T-helper 2 cell treated with Interferon-gamma antibody and Interleukin-4, amounts not matched to agents 5 μg/mL and 100 μg/mL, for 36 hours (primary cell): ENCODE data around the gene SGO2.
"Not testable (repeated sequence)": the region's sequence is repeated elsewhere in the genome, so short reads cannot be mapped to it uniquely, and the experiment has no call there.

Experiments used
- DNase-seq: peaks from one replicate; pipeline ENCODE4 v3.0.0; 2021; ENCODE audit warnings: low spot score
- H3K27ac Mint-ChIP-seq: one replicate; pipeline ENCODE4 v1.8.0; 2021; ENCODE audit warnings: mild to moderate bottlenecking, mixed read lengths
- H3K27me3 Mint-ChIP-seq: one replicate; pipeline ENCODE4 v1.8.0; 2021; ENCODE audit warnings: low read depth, mixed read lengths
- H3K36me3 Mint-ChIP-seq: one replicate; pipeline ENCODE4 v1.8.0; 2021; ENCODE audit warnings: low read depth, mixed read lengths
- H3K4me1 Mint-ChIP-seq: one replicate; pipeline ENCODE4 v1.8.0; 2021; ENCODE audit warnings: low read depth, mixed read lengths
- H3K4me3 Mint-ChIP-seq: one replicate; pipeline ENCODE4 v1.8.0; 2022; ENCODE audit warnings: mild to moderate bottlenecking, moderate library complexity, mixed read lengths
- H3K9me3 Mint-ChIP-seq: one replicate; pipeline ENCODE4 v1.8.0; 2021; ENCODE audit warnings: mixed read lengths

SGO2 gene

GRCh38 chr2:200566596-200566995 is 40.6 kb downstream of the SGO2 start:
- not testable (repeated sequence) for H3K27me3 Mint-ChIP-seq, H3K27ac Mint-ChIP-seq, DNase-seq, H3K4me1 Mint-ChIP-seq, H3K9me3 Mint-ChIP-seq, H3K4me3 Mint-ChIP-seq
- peaks cover 64% of the 10 kb centered on the region for H3K36me3 Mint-ChIP-seq

- peaks cover 5% of the 10 kb centered on the region for H3K9me3 Mint-ChIP-seq
- H3K4me3 Mint-ChIP-seq, result no peak overlapping the region
- DNase-seq, result no peak
- H3K27ac Mint-ChIP-seq, result no peak overlapping the region
- H3K27me3 Mint-ChIP-seq, result no peaks in the 10 kb centered on the region
- H3K4me1 Mint-ChIP-seq, result peaks cover 5% of the 10 kb centered on the region
- H3K36me3 Mint-ChIP-seq, result peaks cover 64% of the 10 kb centered on the region
These were observed 41.9 kb downstream of the SGO2 start for GRCh38 chr2:200567932-200568331.

GRCh38 chr2:200575957-200576356 is 50.0 kb downstream of the SGO2 start:
- no peak for DNase-seq
- Mint-ChIP-seq H3K27me3 (no peaks in the 10 kb centered on the region), H3K4me3 (no peak overlapping the region), H3K9me3 (no peaks in the 10 kb centered on the region), H3K4me1 (peaks cover 20% of the 10 kb centered on the region), H3K27ac (no peak overlapping the region), H3K36me3 (peaks cover 66% of the 10 kb centered on the region)

- H3K4me3 Mint-ChIP-seq, result no peak overlapping the region
- H3K27ac Mint-ChIP-seq, result no peak overlapping the region
- H3K9me3 Mint-ChIP-seq, result no peaks in the 10 kb centered on the region
- peaks cover 20% of the 10 kb centered on the region for H3K4me1 Mint-ChIP-seq
- no peak for DNase-seq
- no peaks in the 10 kb centered on the region for H3K27me3 Mint-ChIP-seq
- H3K36me3 Mint-ChIP-seq, result peaks cover 61% of the 10 kb centered on the region
These were observed 51.0 kb downstream of the SGO2 start for GRCh38 chr2:200577027-200577426.

- H3K27ac Mint-ChIP-seq, result no peak overlapping the region
- H3K27me3 Mint-ChIP-seq, result no peaks in the 10 kb centered on the region
- H3K4me3 Mint-ChIP-seq, result no peak overlapping the region
- H3K9me3 Mint-ChIP-seq, result no peaks in the 10 kb centered on the region
- no peak for DNase-seq
- H3K4me1 Mint-ChIP-seq, result peaks cover 20% of the 10 kb centered on the region
- H3K36me3 Mint-ChIP-seq, result peaks cover 53% of the 10 kb centered on the region
These were observed 52.8 kb downstream of the SGO2 start for GRCh38 chr2:200578778-200579177.

- DNase-seq, result no peak
- Mint-ChIP-seq H3K36me3 (peaks cover 29% of the 10 kb centered on the region), H3K4me3 (peak overlapping the region; percentile 14), H3K4me1 (peaks cover 7% of the 10 kb centered on the region), H3K9me3 (no peaks in the 10 kb centered on the region), H3K27ac (no peak overlapping the region), H3K27me3 (peaks cover 3% of the 10 kb centered on the region)
These were observed 58.6 kb downstream of the SGO2 start for GRCh38 chr2:200584639-200585038.

- Mint-ChIP-seq H3K9me3 (no peaks in the 10 kb centered on the region), H3K27me3 (peaks cover 5% of the 10 kb centered on the region), H3K4me3 (peak overlapping the region; percentile 73), H3K4me1 (peaks cover 7% of the 10 kb centered on the region), H3K36me3 (peaks cover 26% of the 10 kb centered on the region), H3K27ac (no peak overlapping the region)
- DNase-seq, result no peak
These were observed 59.3 kb downstream of the SGO2 start for GRCh38 chr2:200585340-200585729.

- Mint-ChIP-seq H3K27ac (no peak within 1 kb of the TSS), H3K27me3 (peaks cover 5% of the 10 kb centered on the region), H3K4me3 (peak within 1 kb of the TSS; percentile 73), H3K36me3 (peaks cover 24% of the 10 kb centered on the region), H3K4me1 (peaks cover 7% of the 10 kb centered on the region), H3K9me3 (no peaks in the 10 kb centered on the region)
- no peak for DNase-seq
These were observed 60.0 kb downstream of the SGO2 start, which contains the start of gene AOX1 for GRCh38 chr2:200585730-200586643. AOX1 (plus strand) TSS chr2:200586014; CDS start chr2:200586109, 95 bp downstream.

- peak overlapping the region; percentile 73 for H3K4me3 Mint-ChIP-seq
- no peaks in the 10 kb centered on the region for H3K9me3 Mint-ChIP-seq
- H3K4me1 Mint-ChIP-seq, result peaks cover 7% of the 10 kb centered on the region
- no peak for DNase-seq
- H3K27ac Mint-ChIP-seq, result no peak overlapping the region
- peaks cover 20% of the 10 kb centered on the region for H3K36me3 Mint-ChIP-seq
- H3K27me3 Mint-ChIP-seq, result peaks cover 6% of the 10 kb centered on the region
These were observed 60.6 kb downstream of the SGO2 start for GRCh38 chr2:200586644-200586975.

GRCh38 chr2:200587007-200587616 is 61.1 kb downstream of the SGO2 start:
- DNase-seq, result no peak
- Mint-ChIP-seq H3K4me1 (peaks cover 7% of the 10 kb centered on the region), H3K9me3 (no peaks in the 10 kb centered on the region), H3K36me3 (peaks cover 20% of the 10 kb centered on the region), H3K4me3 (no peak overlapping the region), H3K27ac (no peak overlapping the region), H3K27me3 (peaks cover 11% of the 10 kb centered on the region)

- Mint-ChIP-seq H3K9me3 (no peaks in the 10 kb centered on the region), H3K27me3 (peaks cover 17% of the 10 kb centered on the region), H3K4me1 (peaks cover 7% of the 10 kb centered on the region), H3K36me3 (peaks cover 16% of the 10 kb centered on the region), H3K4me3 (no peak overlapping the region), H3K27ac (no peak overlapping the region)
- no peak for DNase-seq
These were observed 62.2 kb downstream of the SGO2 start for GRCh38 chr2:200588076-200588678.

GRCh38 chr2:200590090-200590489 is 64.1 kb downstream of the SGO2 start:
- Mint-ChIP-seq H3K27ac (no peak overlapping the region), H3K4me1 (peaks cover 7% of the 10 kb centered on the region), H3K4me3 (no peak overlapping the region), H3K36me3 (no peaks in the 10 kb centered on the region), H3K27me3 (peaks cover 23% of the 10 kb centered on the region), H3K9me3 (no peaks in the 10 kb centered on the region)
- DNase-seq, result no peak

- Mint-ChIP-seq H3K9me3 (no peaks in the 10 kb centered on the region), H3K4me1 (peaks cover 2% of the 10 kb centered on the region), H3K27ac (no peak overlapping the region), H3K27me3 (peaks cover 30% of the 10 kb centered on the region), H3K36me3 (no peaks in the 10 kb centered on the region), H3K4me3 (no peak overlapping the region)
- no peak for DNase-seq
These were observed 65.3 kb downstream of the SGO2 start for GRCh38 chr2:200591308-200591707.

GRCh38 chr2:200592406-200593075 is 66.5 kb downstream of the SGO2 start:
- DNase-seq, result no peak
- H3K9me3 Mint-ChIP-seq, result no peaks in the 10 kb centered on the region
- H3K27ac Mint-ChIP-seq, result no peak overlapping the region
- H3K36me3 Mint-ChIP-seq, result no peaks in the 10 kb centered on the region
- no peak overlapping the region for H3K4me3 Mint-ChIP-seq
- H3K4me1 Mint-ChIP-seq, result no peaks in the 10 kb centered on the region
- H3K27me3 Mint-ChIP-seq, result peaks cover 34% of the 10 kb centered on the region
